HG02981 (cell line): ENCODE measurements around the gene CNTN4.

Source experiments
- ATAC-seq: cut with Tn5 transposase; IDR thresholded peaks from one replicate; pipeline ENCODE4 v1.9.1; 2021; ENCODE audit warnings: mild to moderate bottlenecking, moderate library complexity; ENCODE audit not compliant: unreplicated experiment

Gene CNTN4

DNA sequence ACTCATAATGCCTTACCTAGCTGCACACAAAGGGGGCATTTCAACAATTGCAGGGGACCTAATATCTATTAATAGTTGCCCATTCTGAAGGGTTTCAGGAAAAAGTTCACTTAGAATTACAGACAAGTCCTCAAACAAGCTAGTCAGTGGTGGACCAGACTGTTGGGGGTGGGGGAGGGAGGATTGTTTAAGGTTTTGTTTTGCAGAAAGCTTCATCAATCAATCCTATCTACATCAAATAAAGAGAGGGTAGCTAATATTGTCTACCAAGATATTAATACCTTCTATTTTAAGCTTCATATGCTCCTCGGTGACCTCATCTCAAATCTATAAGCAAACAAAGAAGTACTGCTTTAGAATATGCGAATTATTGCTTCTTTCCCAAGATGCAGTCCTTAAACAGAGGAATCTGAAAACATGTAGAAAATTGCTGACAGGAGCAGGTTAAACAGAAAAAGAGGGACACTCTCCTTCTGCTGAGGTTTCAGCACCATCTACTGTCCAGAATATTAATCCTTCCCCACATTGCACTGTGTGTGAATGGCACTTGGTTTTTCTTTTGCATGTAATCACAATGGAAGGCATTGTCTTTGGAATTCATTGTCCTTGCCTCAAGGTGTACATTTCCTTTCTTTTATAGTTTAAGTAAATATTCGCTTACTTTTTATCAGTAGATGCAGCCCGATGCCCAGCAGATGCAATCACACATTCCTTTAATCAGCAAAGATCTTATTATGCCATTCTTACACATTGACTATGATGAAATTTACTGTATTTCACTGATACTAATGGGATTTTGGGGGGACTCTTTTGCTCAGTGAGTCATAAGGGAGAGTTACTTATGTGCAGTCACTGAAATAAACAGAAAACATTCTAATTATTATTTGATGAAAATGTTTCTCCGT is 916.8 kb downstream of the CNTN4 start:
- ATAC-seq: peak; percentile 54

DNA sequence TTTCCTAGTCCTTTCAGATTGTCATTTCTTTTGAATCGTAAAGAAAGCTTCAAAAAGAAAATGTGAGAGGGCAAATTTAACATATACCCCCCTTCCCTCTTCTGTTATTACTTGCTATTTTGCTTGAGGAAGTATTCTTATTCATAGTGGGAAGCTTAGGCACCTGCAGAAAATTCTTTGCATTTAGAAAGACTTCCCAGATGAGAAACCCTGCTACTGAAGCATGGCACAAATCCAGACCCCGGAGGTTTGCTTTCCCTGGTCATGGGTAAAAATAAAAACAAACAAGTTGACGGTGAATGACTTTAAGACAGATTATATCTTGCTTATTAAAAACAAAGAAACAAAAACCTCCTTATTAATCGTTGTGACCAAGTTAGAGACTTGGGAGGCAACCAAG is 917.6 kb downstream of the CNTN4 start:
- no peak for ATAC-seq

DNA sequence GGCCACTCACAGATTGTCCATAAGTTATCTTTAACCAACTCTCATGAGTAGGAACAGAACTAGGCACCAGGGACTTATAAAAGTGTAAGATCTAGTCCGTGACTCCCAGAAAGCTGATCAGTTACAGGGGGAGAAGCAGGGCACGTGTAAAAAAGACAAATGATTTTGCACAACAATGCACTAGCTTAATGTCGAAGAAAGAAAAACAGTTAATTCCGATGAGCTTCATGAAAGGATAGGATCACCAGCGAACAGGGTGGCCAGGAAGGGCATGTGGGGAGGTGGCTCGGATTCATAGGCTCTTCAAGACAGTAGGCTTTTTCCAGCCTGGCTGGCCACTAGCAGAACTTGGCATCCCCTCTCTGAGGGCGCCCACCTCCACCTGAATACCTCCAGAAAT is 921.5 kb downstream of the CNTN4 start:
- ATAC-seq: no peak

DNA sequence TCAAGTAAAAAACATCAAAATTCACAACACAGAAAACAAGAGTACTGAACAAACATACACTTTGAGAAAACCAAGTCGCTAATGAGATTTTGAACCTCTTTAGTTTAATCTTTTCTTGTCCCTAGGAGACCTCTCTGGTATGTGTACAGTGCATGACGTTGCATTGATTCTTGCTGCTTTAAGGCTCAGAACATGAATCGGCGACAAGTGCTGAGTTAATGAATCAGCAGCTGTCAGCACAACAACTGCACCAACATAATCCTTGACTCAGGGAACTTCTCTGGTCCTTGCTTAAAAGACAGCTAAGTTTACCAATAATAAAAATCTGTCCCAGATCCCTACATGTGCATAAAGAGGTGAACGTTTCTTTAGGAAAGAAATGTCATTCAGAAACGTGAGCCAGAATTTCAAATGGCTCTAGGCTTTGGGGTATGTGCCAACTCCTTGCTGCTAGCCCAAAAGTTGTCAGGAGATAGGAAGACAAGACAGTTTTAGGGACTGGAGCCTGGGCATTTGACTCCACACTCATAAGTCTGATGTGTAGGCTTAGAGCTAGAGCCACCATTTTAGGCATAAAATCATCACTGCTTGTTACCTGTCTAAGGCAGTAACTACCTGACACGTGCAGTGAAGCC is 924.6 kb downstream of the CNTN4 start:
- ATAC-seq: no peak

DNA sequence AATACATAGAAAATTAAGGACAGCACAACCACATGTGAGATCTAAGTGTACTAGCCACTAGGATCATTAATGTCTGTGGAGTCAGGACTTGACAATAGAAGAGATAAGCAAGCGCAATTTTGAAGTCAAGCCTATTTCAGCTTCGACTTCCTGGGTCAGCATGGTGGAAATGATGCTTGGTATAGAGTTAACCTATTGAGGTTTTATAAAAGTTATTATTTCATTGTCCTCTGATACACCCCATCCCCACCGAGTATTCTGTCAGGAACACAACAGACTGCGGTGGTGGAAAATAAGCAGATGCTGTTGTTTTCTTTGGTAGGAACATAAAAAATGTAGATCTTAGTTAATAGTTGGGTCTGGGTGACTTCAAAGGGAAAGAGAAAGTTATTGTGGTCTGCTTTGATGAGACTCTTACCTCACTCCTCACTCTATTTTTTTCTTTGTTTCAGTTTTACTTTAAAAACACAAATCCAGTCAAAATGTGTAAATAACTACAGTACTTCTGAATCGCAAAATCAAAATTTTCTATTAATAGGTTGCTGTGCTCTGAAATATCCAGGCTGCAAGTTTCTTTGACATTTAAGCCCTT is 929.4 kb downstream of the CNTN4 start:
- ATAC-seq: peak; percentile 85

DNA sequence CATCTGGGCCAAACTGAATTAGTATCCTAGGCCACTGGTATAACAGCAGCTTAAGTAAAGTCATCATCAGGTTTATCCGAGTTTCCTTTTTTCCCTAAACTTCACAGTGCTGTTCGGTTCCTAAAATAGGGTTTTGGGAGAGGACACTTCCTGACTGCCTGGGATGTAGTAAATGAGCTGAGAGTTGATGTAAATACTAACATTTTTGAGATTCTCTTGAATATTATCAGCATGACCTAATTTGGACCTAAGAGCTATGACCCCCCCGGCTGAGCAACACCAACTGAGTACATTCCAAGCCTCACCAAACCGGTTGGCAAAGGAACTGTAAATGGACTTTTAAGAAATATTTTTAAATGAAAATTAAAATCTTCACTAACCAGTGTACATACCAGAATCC is 932.7 kb downstream of the CNTN4 start:
- no peak for ATAC-seq

DNA sequence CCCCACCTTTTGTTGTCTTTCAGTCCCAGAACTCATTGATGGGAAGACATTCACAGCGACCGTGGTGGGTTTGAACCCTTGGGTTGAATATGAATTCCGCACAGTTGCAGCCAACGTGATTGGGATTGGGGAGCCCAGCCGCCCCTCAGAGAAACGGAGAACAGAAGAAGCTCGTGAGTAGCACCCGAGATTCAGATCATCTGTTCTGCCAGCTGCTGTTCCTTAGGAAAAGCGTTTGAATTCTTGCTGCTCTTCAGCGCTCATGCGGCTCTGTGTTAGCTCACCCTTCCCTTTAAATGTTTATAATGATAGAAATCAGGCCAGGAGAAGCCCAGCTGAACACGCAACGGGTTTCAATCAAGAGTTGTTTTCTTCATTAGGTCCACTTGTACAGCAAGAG is 938.5 kb downstream of the CNTN4 start:
- no peak for ATAC-seq

DNA sequence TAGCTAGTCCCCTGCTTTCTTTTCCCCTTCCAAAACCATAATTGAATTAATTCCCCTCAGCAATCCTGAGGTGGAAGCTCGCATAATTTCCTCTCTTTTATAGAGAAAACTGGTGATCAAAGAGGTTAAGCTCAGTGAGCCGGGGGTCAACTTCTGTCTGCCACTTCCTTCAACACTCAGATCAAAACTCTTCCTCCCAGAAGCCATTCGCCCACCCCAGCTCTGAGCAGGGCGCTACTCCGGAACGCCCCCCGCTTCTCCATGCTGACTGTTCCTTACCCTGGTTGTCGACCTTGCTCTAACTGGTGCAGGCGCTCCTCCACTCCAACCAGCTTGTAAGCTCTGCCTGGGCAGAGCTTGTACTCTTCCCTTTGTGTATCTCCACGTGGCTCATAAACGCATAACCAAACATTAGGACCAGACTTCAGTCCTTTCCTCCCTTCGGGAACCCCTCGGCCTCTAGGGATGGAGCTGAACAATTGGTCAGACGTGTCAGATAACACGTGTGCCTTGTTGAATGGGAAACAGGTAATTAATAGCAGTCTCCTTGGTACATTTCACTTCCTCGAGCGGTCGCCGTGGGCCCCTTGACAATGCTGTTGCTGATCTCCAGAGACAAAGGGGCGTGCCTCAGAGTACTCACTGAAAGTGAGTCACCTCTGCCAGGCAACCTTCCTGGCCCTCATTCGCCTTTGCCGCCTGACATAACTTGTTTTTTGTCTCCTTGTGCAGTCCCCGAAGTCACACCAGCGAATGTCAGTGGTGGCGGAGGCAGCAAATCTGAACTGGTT is 939.7 kb downstream of the CNTN4 start:
- no peak for ATAC-seq

DNA sequence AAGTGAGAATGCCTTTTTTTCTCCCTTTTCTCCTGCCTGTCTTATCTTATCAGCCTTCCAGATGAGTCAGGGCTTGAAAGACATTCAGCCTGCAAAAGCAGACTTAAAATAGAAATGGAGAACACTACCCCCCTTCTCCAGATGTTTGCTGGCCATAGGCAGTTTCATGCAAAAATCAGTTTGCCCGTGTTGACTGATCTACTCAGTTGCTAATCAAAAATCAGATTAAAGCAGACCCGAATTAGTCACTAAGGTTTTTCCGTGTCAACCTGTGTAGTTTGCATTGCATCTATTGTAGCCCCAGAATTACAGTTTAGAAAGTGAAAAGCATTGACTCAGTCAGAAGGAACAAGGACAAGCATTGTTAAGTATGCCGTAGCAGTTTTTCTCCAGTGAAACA is 955.3 kb downstream of the CNTN4 start:
- ATAC-seq: no peak

DNA sequence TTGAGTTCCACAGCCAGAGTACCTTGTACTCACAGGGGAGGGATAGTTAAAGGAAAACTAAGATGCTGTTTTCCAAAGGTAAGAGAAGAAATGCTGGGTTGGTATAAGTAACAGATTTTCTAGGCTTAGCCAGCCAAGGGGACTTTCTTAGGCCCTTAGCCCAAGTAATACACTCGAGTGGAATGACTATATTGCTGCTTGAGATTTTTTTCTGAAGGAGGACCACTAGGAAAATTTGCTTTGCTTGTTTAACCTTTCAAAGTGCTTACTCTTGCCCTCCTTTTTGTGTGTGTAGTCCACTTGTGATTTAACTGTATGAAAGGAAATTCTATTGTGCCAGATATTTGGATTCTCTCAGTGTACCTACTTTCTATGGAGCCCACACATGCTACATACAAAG is 961.0 kb downstream of the CNTN4 start:
- no peak for ATAC-seq

DNA sequence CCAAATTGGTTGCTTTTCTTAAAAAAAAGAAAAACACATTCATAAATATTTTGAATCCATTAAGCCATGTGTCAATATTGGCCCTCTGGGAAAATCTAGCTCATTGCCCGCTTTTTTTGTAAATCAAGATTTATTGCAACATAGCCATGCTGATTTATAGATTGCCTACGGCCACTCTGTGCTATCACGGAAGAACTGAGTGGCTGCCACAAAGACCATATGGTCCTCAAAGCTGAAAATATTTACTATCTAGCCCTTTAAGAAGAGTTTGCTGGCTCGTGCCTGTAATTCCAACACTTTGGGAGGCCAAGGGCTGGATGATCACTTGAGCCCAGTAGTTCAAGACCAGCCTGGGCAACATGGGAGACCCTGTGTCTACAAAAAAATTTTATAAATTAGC is 965.6 kb downstream of the CNTN4 start:
- no peak for ATAC-seq

DNA sequence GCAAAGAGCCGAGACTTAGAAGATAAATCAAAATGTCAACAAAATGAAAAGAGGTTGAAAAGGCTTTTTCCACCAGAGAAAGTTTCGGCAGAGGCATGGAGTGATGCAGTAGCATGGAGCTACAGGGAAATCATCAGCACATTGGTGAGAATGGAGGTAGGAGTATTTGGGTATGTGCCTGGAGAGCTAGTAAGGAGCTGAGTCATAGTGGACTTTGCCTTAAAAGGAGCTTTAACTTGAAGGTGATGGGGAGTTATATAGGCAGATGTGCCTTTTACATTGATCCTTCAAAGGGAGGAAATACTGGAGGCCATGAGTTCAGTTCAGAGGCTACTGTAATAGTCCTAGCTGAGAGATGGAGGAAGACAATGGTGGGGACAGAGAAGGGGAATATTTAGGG is 967.2 kb downstream of the CNTN4 start:
- no peak for ATAC-seq

DNA sequence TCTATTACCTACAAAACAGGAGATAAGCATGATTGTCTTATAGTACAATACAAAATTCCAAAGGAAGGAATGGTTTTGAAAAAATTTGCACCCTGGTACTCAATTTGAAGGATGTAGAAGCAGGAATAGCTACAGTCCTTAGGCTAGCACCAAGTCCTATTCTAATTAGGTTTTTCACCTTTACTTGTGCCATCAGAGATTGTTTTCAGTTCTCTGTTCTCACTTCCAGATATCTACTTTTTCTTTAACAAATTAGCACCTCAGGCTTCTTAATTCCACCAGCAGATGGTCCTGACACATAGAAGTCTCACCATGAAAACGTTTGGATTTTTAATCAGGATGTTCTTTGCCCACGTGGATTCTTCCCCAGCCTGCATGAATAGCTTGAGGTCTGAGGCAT is 967.7 kb downstream of the CNTN4 start:
- ATAC-seq: no peak

DNA sequence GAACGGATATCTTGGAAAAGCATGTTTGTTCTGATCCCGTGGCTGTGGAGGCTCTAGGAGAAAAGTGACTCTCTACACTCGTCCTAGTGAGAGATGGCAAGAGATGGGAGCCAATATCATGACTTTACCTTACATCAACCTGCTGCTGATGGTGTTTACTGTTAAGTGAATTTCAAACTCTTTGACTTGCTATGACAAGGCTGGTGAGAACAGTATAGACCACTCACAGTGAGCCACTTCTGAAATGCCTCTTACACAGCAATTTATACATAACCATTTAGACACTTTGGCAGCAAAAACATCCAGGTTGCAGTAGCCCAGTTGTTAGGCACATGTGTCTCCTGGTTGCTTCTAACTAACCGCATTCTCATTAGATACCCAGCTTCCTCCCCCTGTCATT is 968.2 kb downstream of the CNTN4 start:
- no peak for ATAC-seq

DNA sequence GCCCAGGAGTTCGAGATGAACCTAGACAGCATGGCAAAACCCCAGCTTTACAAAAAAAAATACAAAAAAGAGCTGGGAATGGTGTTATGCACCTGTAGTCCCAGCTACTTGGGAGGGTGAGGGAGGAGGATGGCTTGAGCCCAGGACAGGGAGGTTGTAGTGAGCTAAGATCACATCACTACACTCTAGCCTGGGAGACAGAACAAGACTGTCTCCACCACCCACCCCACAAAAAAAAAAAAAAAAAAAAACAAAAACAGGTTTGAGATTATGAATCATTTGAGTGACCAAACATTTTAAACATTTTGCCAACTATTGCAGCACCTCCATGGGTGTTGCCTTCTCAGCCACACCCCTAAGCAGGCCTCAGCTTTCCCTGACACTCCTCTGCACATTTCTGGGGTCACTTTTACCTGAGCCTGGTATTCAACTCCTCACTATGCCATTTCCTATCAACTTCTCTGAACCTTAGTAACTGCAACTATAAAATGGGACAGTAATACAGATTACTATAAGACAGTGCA is 969.8 kb downstream of the CNTN4 start:
- ATAC-seq: no peak

DNA sequence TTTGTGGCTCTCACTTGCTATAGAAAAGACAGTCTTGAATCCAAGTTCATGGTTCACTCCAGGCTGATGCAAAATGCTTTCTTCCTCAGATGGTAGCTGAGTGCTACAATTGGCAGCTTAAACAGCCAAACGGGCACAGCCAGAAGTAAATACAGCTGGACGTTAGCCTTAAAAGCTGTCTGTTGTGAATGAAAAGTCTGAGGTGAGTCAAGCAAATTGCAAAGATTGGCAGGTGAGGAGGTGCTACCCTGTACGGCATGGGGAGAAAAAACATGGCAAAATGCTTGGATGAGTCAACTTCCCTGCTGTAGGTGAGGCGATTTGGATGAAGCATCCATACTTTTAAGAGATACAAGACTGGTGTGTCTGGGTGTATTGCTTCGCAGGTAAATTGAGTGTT is 971.1 kb downstream of the CNTN4 start:
- ATAC-seq: no peak

DNA sequence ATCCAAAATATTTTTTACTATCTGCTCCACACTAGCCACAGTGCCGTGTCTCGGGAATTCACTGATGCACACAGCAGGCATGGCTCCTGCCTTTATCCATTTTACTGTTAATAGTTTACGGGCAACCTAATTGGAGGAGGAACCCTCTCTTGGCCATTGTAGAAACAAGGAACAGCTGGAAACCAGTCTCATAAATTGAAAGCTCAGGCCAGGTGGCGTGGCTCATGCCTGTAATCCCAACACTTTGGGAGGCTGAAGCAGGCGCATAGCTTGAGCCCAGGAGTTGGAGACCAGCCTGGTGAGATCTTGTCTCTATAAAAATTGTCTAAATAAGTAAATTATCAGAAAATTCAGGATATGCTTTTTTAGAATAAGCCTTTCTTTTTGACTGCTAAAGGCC is 972.5 kb downstream of the CNTN4 start:
- no peak for ATAC-seq

DNA sequence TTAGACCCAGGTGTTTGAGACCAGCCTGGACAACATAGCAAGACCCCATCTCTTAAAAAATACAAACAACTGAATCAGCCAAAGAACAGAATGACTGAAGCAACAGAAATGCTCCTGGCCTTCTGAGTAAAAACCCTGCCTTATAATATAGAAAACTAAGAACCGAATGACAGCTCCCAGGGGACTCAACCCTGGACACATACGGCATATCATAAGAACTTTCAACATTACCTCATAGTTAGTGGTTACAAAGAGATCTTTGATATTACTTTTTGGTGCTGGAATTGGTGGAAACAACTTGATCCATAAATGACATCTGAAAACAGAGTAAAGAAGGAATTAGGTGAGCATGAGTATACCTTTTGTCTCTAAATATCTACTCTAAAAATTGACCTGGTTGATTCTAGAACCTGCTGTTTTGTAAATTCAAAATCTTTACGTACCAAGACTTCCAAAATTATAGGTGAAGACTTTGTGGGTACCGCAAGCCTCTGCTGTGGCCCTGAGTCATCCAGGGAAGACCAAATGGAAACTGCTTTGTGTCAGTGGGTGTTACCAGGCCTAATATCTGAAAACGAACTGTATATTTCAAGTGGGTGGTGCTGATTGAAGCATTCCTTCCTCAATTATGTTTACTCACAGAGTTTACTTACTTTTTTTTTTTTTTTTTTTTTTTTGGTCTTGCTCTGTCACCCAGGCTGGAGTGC is 976.0 kb downstream of the CNTN4 start:
- peak; percentile 58 for ATAC-seq

DNA sequence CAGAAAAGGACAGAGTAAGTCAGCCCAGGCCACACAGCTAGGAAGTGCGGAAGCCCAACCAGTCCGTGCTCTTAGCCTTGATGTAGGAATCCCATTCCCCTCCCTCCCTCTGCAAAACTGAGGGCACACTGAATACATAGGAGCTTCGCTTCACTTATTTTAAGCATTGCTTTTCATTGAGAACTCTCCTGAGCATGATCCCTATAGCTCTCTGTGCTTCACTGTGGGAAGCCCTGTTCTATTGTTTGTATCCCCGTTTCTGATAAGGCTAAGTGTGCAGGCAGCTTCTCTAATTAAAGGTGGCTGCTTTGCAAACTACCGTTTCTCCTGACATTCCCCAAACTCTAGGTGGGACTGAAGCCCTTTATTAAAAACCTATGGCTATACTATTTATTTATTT is 981.6 kb downstream of the CNTN4 start:
- no peak for ATAC-seq
